IMR-90 (cell line): ENCODE results near the gene AHSA1. TPM values are rescaled to one million over a fixed set of nuclear protein-coding genes. Genes with fewer than 3 reads are reported as not detected.

ENCODE experiments used
- ATAC-seq: fragments of 200-7000 bp; cut with Tn5 transposase; 2 replicates; pipeline ENCODE4 v1.9.1; 2020; ENCODE audit warnings: low read depth, mild to moderate bottlenecking, moderate library complexity
- BruUV-seq: library from RNA; stranded (reverse); fragments of 400-500 nt; replicated peaks from 2 replicates; lab custom pipeline; 2021; lab: Mats Ljungman, UMichigan
- CTCF ChIA-PET: fragments of 300-600 bp; formaldehyde crosslinking; extraction: SDS; loops from one replicate; lab custom pipeline; 2021; ENCODE audit warnings: antibody characterized with exemption; lab: Yijun Ruan, JAX
- POLR2A ChIA-PET: fragments of 300-600 bp; sonication (Branson Sonifier 250); formaldehyde crosslinking; loops from one replicate; lab custom pipeline; 2022; ENCODE audit warnings: antibody characterized with exemption; ENCODE audit not compliant: unreplicated experiment; lab: Charles Lee
- DNase-seq: peaks from one replicate; pipeline ENCODE4 v3.0.0; 2013
- H2AFZ ChIP-seq: replicated peaks from 2 replicates; pipeline ENCODE3; 2013; ENCODE audit warnings: low read length, mild to moderate bottlenecking; ENCODE audit not compliant: poor library complexity
- H2AK5ac ChIP-seq: 2 replicates; pipeline ENCODE4 v1.6.1; 2013; ENCODE audit warnings: low read depth, low read length, inconsistent platforms
- H2AK9ac ChIP-seq: replicated peaks from 2 replicates; pipeline ENCODE3; 2013; ENCODE audit warnings: mild to moderate bottlenecking, low read depth, low read length, moderate library complexity; ENCODE audit not compliant: poor library complexity
- H2BK120ac ChIP-seq: 2 replicates; pipeline ENCODE4 v1.6.1; 2013; ENCODE audit warnings: low read depth, low read length, inconsistent platforms
- H2BK15ac ChIP-seq: 3 replicates; pipeline ENCODE4 v1.6.1; 2013; ENCODE audit warnings: low read depth, low read length, inconsistent platforms
- H2BK20ac ChIP-seq: 2 replicates; pipeline ENCODE4 v1.6.1; 2013; ENCODE audit warnings: low read depth, mild to moderate bottlenecking, inconsistent platforms, low read length, moderate library complexity
- H2BK5ac ChIP-seq: 2 replicates; pipeline ENCODE4 v1.6.1; 2013; ENCODE audit warnings: mild to moderate bottlenecking, low read depth, low read length, inconsistent platforms; ENCODE audit not compliant: poor library complexity, severe bottlenecking
- H3K14ac ChIP-seq: replicated peaks from 2 replicates; pipeline ENCODE4 v1.6.1; 2013; ENCODE audit warnings: low read depth, low read length, inconsistent platforms
- H3K18ac ChIP-seq: 2 replicates; pipeline ENCODE4 v1.6.1; 2013; ENCODE audit warnings: low read depth, low read length, control low read depth
- H3K23ac ChIP-seq: 2 replicates; pipeline ENCODE4 v1.6.1; 2013; ENCODE audit warnings: low read depth, low read length, inconsistent platforms
- H3K27ac ChIP-seq: 2 replicates; pipeline ENCODE4 v1.5.1; 2013; ENCODE audit warnings: mild to moderate bottlenecking, control low read depth, low read length; ENCODE audit not compliant: insufficient read depth
- H3K27me3 ChIP-seq: 2 replicates; pipeline ENCODE4 v1.6.1; 2013; ENCODE audit warnings: low read length; ENCODE audit not compliant: control insufficient read depth, insufficient read depth
- H3K36me3 ChIP-seq: 2 replicates; pipeline ENCODE4 v1.6.1; 2013; ENCODE audit warnings: low read length, mixed read lengths; ENCODE audit not compliant: control insufficient read depth, insufficient read depth
- H3K4ac ChIP-seq: 2 replicates; pipeline ENCODE4 v1.6.1; 2013; ENCODE audit warnings: low read depth, low read length, inconsistent platforms
- H3K4me1 ChIP-seq: 2 replicates; pipeline ENCODE4 v1.6.1; 2013; ENCODE audit warnings: low read length, mixed read lengths; ENCODE audit not compliant: control insufficient read depth, insufficient read depth
- H3K4me2 ChIP-seq: 2 replicates; pipeline ENCODE4 v1.6.1; 2013; ENCODE audit warnings: low read depth, mild to moderate bottlenecking, control low read depth, low read length, moderate library complexity
- H3K4me3 ChIP-seq: 2 replicates; pipeline ENCODE4 v1.5.1; 2013; ENCODE audit warnings: low read depth, mild to moderate bottlenecking, control low read depth, low read length, moderate library complexity; ENCODE audit not compliant: insufficient read depth
- H3K56ac ChIP-seq: 2 replicates; pipeline ENCODE4 v1.6.1; 2013; ENCODE audit warnings: low read length, inconsistent platforms; ENCODE audit not compliant: insufficient read depth; ENCODE audit errors: extremely low read depth
- H3K79me1 ChIP-seq, 2 experiments: 2 replicates each; pipeline ENCODE4 v1.6.1; 2013; ENCODE audit warnings: low read length in 2 of 2, inconsistent platforms in 1 of 2, low read depth in 1 of 2
- H3K9ac ChIP-seq: 2 replicates; pipeline ENCODE4 v1.6.1; 2013; ENCODE audit warnings: low read depth, low read length, control low read depth
- H3K9me1 ChIP-seq: 2 replicates; pipeline ENCODE4 v1.6.1; 2013; ENCODE audit warnings: low read length, inconsistent platforms; ENCODE audit not compliant: insufficient read depth
- H3K9me3 ChIP-seq: 2 replicates; pipeline ENCODE4 v1.6.1; 2013; ENCODE audit warnings: low read length; ENCODE audit not compliant: control insufficient read depth, insufficient read depth
- H4K20me1 ChIP-seq: 2 replicates; pipeline ENCODE4 v1.6.1; 2013; ENCODE audit warnings: low read length, inconsistent platforms; ENCODE audit not compliant: insufficient read depth
- H4K5ac ChIP-seq: 2 replicates; pipeline ENCODE4 v1.6.1; 2013; ENCODE audit warnings: mild to moderate bottlenecking, low read depth, low read length, control low read depth
- H4K8ac ChIP-seq, 2 experiments: 2 replicates each; pipeline ENCODE4 v1.6.1; 2013; ENCODE audit warnings: low read depth in 2 of 2, low read length in 2 of 2, control low read depth in 1 of 2, inconsistent platforms in 1 of 2
- H4K91ac ChIP-seq: 2 replicates; pipeline ENCODE4 v1.6.1; 2013; ENCODE audit warnings: low read depth, low read length, inconsistent platforms; ENCODE audit not compliant: insufficient read depth
- CEBPB ChIP-seq: IDR thresholded peaks from 2 replicates; pipeline ENCODE4 v1.6.1; 2012; ENCODE audit warnings: low read depth, low read length, improper control_type of control experiment
- CTCF ChIP-seq: conservative IDR thresholded peaks from 2 replicates; pipeline ENCODE4 v1.5.1; 2012; ENCODE audit warnings: mild to moderate bottlenecking, low read depth, low read length, improper control_type of control experiment
- FOS ChIP-seq: fragments of 150-350 bp; IDR thresholded peaks from 2 replicates; pipeline ENCODE4 v1.6.1; 2016; ENCODE audit warnings: low read depth, low read length
- MAFK ChIP-seq: IDR thresholded peaks from 2 replicates; pipeline ENCODE4 v1.6.1; 2012; ENCODE audit warnings: low read depth, low read length, improper control_type of control experiment
- MAZ ChIP-seq: IDR thresholded peaks from 2 replicates; pipeline ENCODE4 v1.6.1; 2012; ENCODE audit warnings: low read depth, mild to moderate bottlenecking, low read length, improper control_type of control experiment, moderate library complexity, borderline replicate concordance
- NFE2L2 ChIP-seq: fragments of 150-350 bp; IDR thresholded peaks from 2 replicates; pipeline ENCODE4 v1.6.1; 2016; ENCODE audit warnings: low read depth, mild to moderate bottlenecking, low read length
- RCOR1 ChIP-seq: IDR thresholded peaks from 2 replicates; pipeline ENCODE4 v1.6.1; 2012; ENCODE audit warnings: mild to moderate bottlenecking, low read length, improper control_type of control experiment; ENCODE audit not compliant: insufficient replicate concordance
- WGBS, 2 experiments: methylation state at CpG; one replicate each; pipeline versions ENCODE4 v1.1.5 to v1.1.7; 2013; ENCODE audit warnings: missing lambda C conversion rate in 2 of 2; ENCODE audit not compliant: insufficient read length in 1 of 2; ENCODE audit errors: extremely low coverage in 2 of 2; 5-methylcytosine and 5-hydroxymethylcytosine counted together
- dilution Hi-C: fragments of 300-500 bp; cut with HindIII; formaldehyde crosslinking; loops from one replicate; pipeline ENCODE4 v1.14.3; 2018; ENCODE audit warnings: low sequenced_read_pairs; ENCODE audit not compliant: unreplicated experiment
- in situ Hi-C: fragments of 300-500 bp; cut with MboI; formaldehyde crosslinking; loops from 3 replicates; pipeline ENCODE4 v1.14.3; 2019; ENCODE audit warnings: low sequenced_read_pairs, inconsistent platforms, mixed read lengths
- intact Hi-C: fragments of 100-400 bp; cut with micrococcal nuclease; formaldehyde crosslinking; loops from 2 replicates; pipeline ENCODE4 v1.10.0; 2022
- polyA plus RNA-seq, 3 experiments: library from polyadenylated mRNA; depleted of rRNA; stranded (reverse); fragments of >200 nt; gene quantifications; 2 replicates each; pipeline ENCODE4 v1.2.3, GENCODE V29; 2012; ENCODE audit warnings: low replicate concordance in 1 of 3
- total RNA-seq: library from RNA; depleted of rRNA; stranded (reverse); fragments of >200 nt; gene quantifications from 2 replicates; pipeline ENCODE4 v1.2.3, GENCODE V29; 2012
- TF ChIP-seq, protein P1 (sequence below): fragments of 150-350 bp; IDR thresholded peaks from 2 replicates; pipeline ENCODE4 v1.6.1; 2017; ENCODE audit warnings: mild to moderate bottlenecking, antibody characterized with exemption, low read length, low read depth

AHSA1 gene
- total and polyA plus RNA-seq, 2 of the 4 experiments (the other 2 are of a cell fraction) = 166 to 252 TPM

DNA sequence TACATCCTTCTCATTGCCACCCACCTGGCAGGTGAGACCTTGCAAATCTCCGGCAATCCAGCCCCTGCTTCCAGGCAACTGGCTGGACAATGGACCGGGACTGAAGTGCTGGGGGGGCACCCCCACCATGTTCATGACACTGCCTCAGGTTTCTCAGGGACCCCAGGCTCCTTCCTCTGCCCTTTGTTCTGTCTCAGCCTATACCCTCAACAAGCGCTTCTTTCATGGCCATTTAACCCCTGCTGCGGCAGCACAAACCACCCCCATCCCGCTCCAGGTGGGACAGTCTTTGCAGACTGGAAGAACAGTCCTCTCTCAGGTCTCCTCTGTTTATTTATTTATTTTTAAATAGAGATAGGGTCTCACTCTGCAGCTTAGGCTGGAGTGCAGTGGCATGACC is 33.2 kb downstream of the AHSA1 start:
- Histone ChIP-seq H4K20me1 (no peaks in the 10 kb centered on the region), H2AK9ac (no peak overlapping the region), H3K4me3 (no peak overlapping the region), H4K8ac (no peak overlapping the region), H2BK15ac (no peak overlapping the region), H3K18ac (no peak overlapping the region), H4K91ac (no peak overlapping the region), H3K23ac (no peak overlapping the region), H3K4ac (no peak overlapping the region), H3K4me2 (no peak overlapping the region), H3K56ac (no peak overlapping the region), H3K27me3 (peaks cover 3% of the 10 kb centered on the region; the same call in 1 of the 2 replicates), H3K79me1 (no peaks in the 10 kb centered on the region), H2AK5ac (no peak overlapping the region), H2BK20ac (no peak overlapping the region), H3K27ac (no peak overlapping the region), H3K4me1 (no peaks in the 10 kb centered on the region), H3K9ac (no peak overlapping the region), H3K36me3 (no peaks in the 10 kb centered on the region), H4K5ac (no peak overlapping the region), H2BK120ac (no peak overlapping the region), H2BK5ac (no peak overlapping the region), H3K9me1 (0 out of 2 replicates have a peak, but pooled peaks cover 3% of the 10 kb centered on the region), H2AFZ (no peak overlapping the region), H3K14ac (no peak overlapping the region), H3K9me3 (no peaks in the 10 kb centered on the region)
- ChIA-PET CTCF (interaction anchor here (0.8 kb wide), 1 partner anchor 7 kb away, joined by 3 read pairs; the partner anchor contains the start of gene ISM2), POLR2A (no interaction called here)
- in situ Hi-C loops = no loop called here
- intact Hi-C loops = no loop called here
- ATAC-seq (no peak), DNase-seq (no peak)
- 83% methylated on average over 2 of the region's 5 CpGs; no CpG with 5 or more reads in 1 of the 2 experiments for WGBS, 2 experiments
- no TSS peak for BruUV-seq
- dilution Hi-C loops = no loop called here
- no peak for TF ChIP-seq RCOR1
- no peak for TF ChIP-seq NFE2L2
- TF ChIP-seq, protein P1, sequence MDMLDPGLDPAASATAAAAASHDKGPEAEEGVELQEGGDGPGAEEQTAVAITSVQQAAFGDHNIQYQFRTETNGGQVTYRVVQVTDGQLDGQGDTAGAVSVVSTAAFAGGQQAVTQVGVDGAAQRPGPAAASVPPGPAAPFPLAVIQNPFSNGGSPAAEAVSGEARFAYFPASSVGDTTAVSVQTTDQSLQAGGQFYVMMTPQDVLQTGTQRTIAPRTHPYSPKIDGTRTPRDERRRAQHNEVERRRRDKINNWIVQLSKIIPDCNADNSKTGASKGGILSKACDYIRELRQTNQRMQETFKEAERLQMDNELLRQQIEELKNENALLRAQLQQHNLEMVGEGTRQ = no peak
- TF ChIP-seq CTCF = no peak
- no peak for TF ChIP-seq MAZ
- no peak for TF ChIP-seq MAFK
- TF ChIP-seq CEBPB = no peak
- no peak for TF ChIP-seq FOS
